ENCODE results near the gene KLF5. TPM values are rescaled to one million over a fixed set of nuclear protein-coding genes. Genes with fewer than 3 reads are reported as not detected.

KLF5 gene
- total and polyA plus RNA-seq, 10 of the 15 experiments (the other 5 are each of a cell fraction or from before 2014, with no cell fraction given), result 0.43 to 5.2 (median 1.0) TPM

- ChIA-PET RAD21 (ENCODE audit: unreplicated experiment) (interaction anchor here (0.6 to 1.0 kb wide), 2 partner anchors 11 to 213 kb away, joined by 3 read pairs; no protein-coding TSS in a partner anchor), SMC1A (ENCODE audit: uncharacterized antibody, unreplicated experiment) (interaction anchor here (0.6 to 1.0 kb wide), 3 partner anchors 9 to 559 kb away, joined by 3 read pairs; no protein-coding TSS in a partner anchor), POLR2A (no interaction called here), CTCF (interaction anchor here (1.4 kb wide), 2 partner anchors 11 to 221 kb away, joined by 5 to 6 read pairs; no protein-coding TSS in a partner anchor)
- FAIRE-seq (peak; percentile 65), DNase-seq (ENCODE audit: low read depth, low spot score) (no peak), ATAC-seq (no peak)
- Histone ChIP-seq H3K27me3 (replicated peaks in 1 of 2; ENCODE audit: control insufficient read depth in 2 of 2, insufficient read depth in 2 of 2, low read length in 1 of 2) (peaks cover 0 to 4% of the 10 kb centered on the region in 2 experiments; a peak in 2 of 4 replicates), H3K79me2 (ENCODE audit: control insufficient read depth, insufficient read depth, low read length) (no peaks in the 10 kb centered on the region), H3K4me2 (ENCODE audit: control insufficient read depth, insufficient read depth) (peak overlapping the region; percentile 95), H3K9me3 (replicated peaks; ENCODE audit: control insufficient read depth, insufficient read depth, low read length) (no peaks in the 10 kb centered on the region), H3K27ac (ENCODE audit: control insufficient read depth, insufficient read depth) (no peak overlapping the region), H3K36me3 (ENCODE audit: control insufficient read depth in 2 of 2, insufficient read depth in 2 of 2, low read length in 1 of 2) (no peaks in the 10 kb centered on the region), H3K4me3 (peak overlapping the region; percentile 66), H3K9ac (ENCODE audit: control insufficient read depth, insufficient read depth, low read length) (no peak overlapping the region), H4K20me1 (ENCODE audit: control insufficient read depth, insufficient read depth) (no peaks in the 10 kb centered on the region), H3K4me1 (ENCODE audit: control insufficient read depth, insufficient read depth, low read length) (peaks cover 3% of the 10 kb centered on the region; the same call in 1 of the 2 replicates), H2AFZ (ENCODE audit: control insufficient read depth, low read depth, low read length) (no peak overlapping the region)
- TF ChIP-seq SIN3A (IDR thresholded peaks at IDR 0.05; ENCODE audit: low read depth, low read length) (no peak), MXI1 (IDR thresholded peaks at IDR 0.05; ENCODE audit: low read depth, low read length) (no peak), MTA2 (IDR thresholded peaks at IDR 0.05; ENCODE audit: low read depth) (no peak), RUNX3 (IDR thresholded peaks at IDR 0.05; ENCODE audit: low read length) (peak; percentile 37; the same call in 1 of the 2 replicates), ATF2 (IDR thresholded peaks at IDR 0.05; ENCODE audit: low read length) (no peak), CHD1 (IDR thresholded peaks at IDR 0.05; ENCODE audit: low read depth, low read length) (no peak), IRF3 (IDR thresholded peaks at IDR 0.05) (no peak), TARDBP (IDR thresholded peaks at IDR 0.05; ENCODE audit: borderline replicate concordance) (no peak), RCOR1 (conservative IDR thresholded peaks at IDR 0.05; ENCODE audit: low read depth, low read length) (no peak), EGR1 (IDR thresholded peaks at IDR 0.05; ENCODE audit: borderline replicate concordance in 1 of 2, low read depth in 2 of 2, low read length in 2 of 2) (0 out of 3 replicates have a peak, but pooled peaks of 1 of the 2 experiments have one; percentile 29), CEBPZ (IDR thresholded peaks at IDR 0.05; ENCODE audit: low read depth, low read length) (no peak)
- BruUV-seq (replicated peaks), result no TSS peak
- in situ Hi-C loops (cut with MboI) (no loop called here), intact Hi-C loops (cut with micrococcal nuclease; ENCODE audit: unreplicated experiment) (no loop called here)
- 36% methylated on average over 26 of the region's 26 CpGs for WGBS (ENCODE audit: insufficient coverage, insufficient replicate concordance, low lambda C conversion rate, missing lambda C conversion rate)
Observed at GRCh38 chr13:73060251-73061160, 1.7 kb downstream of the KLF5 start.

All from GM12878 (cell line).